Loucy (cell line): Measurements from ENCODE around the gene PRRC2A.

ENCODE experiments used
- CTCF ChIP-seq: fragments of 200-600 bp; sonication (generic); conservative IDR thresholded peaks from 2 replicates; pipeline ENCODE4 v1.5.1; 2014; ENCODE audit warnings: mild to moderate bottlenecking, antibody characterized with exemption, low read length
- EZH2phosphoT487 ChIP-seq: fragments of 200-600 bp; IDR thresholded peaks from 2 replicates; pipeline ENCODE4 v1.6.1; 2018; ENCODE audit warnings: antibody characterized with exemption, mild to moderate bottlenecking, moderate library complexity, borderline replicate concordance

- TF ChIP-seq CTCF (no peak), EZH2phosphoT487 (no peak)
Measured at GRCh38 chr6:31588871-31589650, 31.5 kb upstream of the PRRC2A start.
